Activated CD8-positive, alpha-beta memory T cell treated with anti-CD3 and anti-CD28 coated beads, Interleukin-2, amount 50 U/mL, for 48 hours (primary cell): ENCODE results near the gene IQGAP1.
"Not testable (repeated sequence)": the region's sequence is repeated elsewhere in the genome, so short reads cannot be mapped to it uniquely, and the experiment has no call there.

ENCODE experiments used
- DNase-seq: peaks from one replicate; pipeline ENCODE4 v3.0.0-alpha.2; 2020

Gene IQGAP1

DNA sequence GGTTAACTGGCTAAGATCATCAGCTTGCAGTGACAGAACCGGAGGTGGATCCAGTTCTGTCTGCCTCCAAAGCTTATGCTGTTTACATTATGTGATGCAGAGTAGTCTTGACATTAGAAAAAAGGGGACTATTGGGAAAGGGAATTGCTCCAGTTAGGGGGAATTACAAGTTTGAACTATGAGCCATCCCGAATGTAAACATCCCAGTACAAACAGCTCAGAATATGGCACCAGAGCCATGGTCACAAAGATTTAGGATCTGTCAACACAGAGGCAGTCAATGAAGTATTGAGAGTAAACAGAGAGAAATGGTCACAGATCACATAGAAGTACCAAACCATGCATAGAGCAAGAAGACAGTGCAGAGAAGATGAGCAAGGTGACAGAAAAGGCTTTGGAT is 101.9 kb downstream of the IQGAP1 start:
- DNase-seq, result no peak

DNA sequence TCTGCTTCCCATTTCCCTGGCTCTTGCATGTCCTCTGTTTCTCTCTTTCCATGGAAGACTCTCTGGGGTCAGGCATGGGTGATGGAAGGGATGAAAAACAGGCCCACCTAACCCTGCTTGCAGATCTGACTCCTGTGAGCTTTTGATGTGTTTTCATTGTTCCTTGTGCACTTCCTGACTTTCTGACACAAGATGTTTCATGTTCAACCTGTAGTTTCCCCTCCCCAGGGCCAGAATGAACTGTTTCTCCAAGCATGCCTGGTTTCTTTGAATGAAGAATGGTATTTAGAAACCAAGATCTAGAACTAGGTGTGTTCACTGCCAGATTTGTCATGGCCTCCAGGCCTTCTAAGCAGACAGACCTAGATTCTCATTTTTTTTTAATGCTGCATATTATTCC is 105.6 kb downstream of the IQGAP1 start:
- no peak for DNase-seq

DNA sequence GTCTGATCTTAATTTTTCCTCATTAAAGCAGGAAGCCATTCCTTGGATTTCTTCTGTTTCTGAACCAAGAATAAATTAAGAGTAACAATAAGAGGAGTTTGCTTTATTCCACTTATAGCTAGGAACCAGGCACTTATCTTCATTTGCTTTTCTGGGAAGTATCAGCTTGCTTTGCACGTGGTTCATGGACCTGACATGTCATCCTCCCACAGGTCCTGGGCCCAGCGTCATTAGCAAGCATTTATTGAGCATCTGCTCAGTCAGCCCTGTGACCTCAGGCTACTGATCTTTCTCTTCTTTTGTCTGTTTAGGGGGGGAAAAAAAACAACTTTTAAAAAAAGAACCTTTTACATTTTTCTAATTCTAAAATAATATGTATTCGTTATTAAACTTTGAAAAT is 107.0 kb downstream of the IQGAP1 start:
- DNase-seq, result no peak

DNA sequence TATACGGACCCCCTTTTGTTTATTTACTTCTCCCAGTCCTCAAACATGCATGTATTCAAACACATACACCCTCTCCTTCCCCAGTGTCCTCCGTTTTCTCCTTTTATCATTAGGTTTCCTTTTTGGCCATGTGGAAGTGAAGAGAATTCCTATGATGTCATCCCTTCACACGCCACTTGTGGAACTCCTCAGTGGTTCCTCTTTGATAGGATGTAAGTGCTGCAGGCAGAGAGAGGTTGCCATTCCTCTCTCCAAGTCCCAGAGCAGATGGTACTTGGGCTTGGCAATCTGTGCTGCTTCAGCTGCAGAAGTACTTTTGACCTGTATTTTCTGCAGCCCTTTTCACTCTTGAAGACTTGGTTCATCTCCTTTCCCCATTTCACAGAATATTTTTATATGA is 108.7 kb downstream of the IQGAP1 start:
- no peak for DNase-seq

DNA sequence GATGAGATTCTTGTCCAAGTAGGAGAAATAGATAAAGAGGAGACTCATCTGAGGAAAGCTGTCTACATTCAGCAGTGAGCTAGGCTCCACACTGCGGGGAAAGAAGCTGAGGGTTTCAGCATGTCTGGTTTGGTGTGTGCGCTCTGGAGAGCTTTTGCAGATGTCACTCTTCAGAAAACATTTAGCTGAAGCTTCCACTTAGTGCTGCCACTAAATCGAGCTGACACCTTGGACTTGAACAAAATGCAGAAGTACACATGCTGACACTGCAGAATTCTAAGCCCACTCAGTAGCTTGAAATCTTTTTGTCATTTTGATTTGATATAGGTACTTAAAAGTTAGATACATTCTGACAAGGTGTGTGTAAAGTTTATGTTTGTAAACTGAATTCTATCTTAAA is 109.3 kb downstream of the IQGAP1 start:
- no peak for DNase-seq

DNA sequence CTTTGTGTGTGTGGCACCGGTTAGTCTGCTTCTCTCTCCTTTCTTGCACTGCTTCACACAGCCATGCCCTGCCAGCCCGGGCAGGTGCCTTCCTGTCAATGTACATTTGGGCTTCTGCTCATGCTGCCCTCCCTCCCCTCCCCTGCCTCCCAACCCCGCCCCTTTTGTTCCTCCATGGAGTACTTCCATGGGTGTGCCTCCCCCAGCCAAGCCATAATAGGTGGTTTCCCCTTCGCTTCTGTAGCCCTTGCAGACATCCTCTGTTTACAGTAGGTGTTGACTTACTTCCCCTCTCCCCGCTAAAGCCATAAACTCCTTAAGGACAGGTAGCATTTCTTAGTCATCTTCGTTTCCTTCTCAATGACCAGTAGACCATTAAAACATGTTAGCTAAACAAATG is 109.9 kb downstream of the IQGAP1 start:
- no peak for DNase-seq

DNA sequence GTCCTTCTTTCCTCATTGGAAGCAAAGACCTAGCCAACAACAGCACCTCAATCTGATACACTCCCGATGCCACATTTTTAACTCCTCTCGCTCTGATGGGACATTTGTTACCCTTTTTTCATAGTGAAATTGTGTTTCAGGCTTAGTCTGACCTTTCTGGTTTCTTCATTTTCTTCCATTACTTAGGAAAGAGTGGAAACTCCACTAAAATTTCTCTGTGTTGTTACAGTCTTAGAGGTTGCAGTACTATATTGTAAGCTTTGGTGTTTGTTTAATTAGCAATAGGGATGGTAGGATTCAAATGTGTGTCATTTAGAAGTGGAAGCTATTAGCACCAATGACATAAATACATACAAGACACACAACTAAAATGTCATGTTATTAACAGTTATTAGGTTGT is 112.1 kb downstream of the IQGAP1 start:
- no peak for DNase-seq

DNA sequence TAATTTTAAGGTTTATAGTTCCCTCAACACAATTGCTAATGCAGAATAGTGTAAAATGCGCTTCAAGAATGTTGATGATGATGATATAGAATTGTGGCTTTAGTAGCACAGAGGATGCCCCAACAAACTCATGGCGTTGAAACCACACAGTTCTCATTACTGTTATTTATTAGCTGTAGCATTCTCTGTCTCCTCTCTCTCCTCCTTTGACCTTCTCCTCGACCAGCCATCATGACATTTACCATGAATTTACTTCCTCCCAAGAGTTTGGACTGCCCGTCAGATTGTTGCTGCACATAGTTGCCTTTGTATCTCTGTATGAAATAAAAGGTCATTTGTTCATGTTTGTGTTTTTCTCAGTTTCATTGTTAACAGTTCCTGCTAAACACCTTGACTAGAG is 113.9 kb downstream of the IQGAP1 start:
- DNase-seq, result no peak

DNA sequence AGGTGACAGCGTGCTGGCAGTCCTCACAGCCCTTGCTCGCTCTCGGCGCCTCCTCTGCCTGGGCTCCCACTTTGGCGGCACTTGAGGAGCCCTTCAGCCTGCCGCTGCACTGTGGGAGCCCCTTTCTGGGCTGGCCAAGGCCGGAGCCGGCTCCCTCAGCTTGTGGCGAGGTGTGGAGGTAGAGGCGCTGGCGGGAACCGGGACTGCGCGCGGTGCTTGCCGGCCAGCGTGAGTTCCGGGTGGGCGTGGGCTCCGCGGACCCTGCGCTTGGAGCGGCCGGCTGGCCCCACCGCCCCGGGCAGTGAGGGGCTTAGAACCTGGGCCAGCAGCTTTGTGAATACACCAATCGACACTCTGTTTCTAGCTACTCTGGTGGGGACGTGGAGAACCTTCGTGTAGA is 122.7 kb downstream of the IQGAP1 start:
- DNase-seq, result not testable (repeated sequence)

DNA sequence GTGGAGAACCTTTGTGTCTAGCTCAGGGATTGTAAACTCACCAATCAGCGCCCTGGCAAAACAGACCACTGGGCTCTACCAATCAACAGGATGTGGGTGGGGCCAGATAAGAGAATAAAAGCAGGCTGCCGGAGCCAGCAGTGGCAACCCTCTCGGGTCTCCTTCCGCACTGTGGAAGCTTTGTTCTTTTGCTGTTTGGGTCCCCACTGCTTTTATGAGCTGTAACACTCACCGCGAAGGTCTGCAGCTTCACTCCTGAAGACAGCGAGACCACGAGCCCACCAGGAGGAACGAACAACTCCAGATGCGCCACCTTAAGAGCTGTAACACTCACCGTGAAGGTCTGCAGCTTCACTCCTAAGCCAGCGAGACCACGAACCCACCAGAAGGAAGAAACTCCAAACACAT is 123.2 kb downstream of the IQGAP1 start:
- DNase-seq, result peak; percentile 57

DNA sequence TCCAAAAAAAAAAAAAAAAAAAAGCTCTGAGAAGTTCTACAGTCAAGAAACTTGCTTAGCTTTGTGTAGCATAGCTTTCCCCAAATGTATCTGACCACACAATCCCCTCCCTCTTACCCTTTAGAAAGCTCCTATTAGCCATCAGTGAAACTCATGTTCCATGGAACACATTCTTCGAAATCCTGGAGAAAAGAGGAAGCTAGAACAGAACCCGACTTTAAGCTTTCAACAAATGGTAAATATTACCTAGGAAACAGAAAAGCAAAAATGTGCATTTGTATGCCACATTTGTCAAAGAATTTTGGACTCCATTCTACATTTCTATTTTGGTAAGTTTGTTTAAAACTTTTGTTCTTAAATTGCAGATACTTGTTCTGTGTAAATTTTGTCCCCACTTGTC is 124.2 kb downstream of the IQGAP1 start:
- no peak for DNase-seq

DNA sequence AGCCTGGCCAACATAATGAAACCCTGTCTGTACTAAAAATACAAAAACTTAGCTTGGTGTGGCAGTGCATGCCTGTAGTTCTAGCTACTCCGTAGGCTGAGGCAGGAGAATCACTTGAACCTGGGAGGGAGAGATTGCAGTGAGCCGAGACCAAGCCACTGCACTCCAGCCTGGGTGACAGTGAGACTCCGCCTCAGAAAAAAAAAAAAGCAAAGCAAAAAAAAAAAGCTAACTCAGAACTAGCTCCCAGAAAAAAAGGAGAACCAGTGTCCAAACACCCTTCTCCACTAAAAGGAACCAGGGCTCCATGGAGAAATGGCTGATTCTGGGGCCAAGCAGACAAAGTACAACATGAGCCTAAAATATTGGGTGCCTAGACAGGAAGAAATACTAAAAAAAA is 124.9 kb downstream of the IQGAP1 start:
- DNase-seq, result no peak

DNA sequence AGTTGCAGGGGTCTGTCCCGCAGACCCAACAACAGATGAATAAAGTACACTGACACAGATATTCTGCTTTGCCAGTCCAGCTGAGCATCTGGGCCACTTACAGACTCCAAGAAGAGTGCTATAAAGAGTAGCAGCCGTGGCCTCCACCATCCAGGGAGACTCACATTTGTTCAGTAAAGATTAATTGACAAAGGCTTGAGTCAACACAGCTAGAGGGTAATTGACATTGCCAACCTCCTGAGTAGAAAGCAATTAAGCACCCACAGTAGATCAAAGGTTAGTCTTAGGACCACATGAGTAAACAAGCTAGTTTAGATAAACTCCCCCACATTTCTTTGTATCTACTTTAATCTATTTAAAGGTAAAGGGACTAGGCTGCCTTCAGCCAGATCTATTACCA is 125.4 kb downstream of the IQGAP1 start:
- no peak for DNase-seq

DNA sequence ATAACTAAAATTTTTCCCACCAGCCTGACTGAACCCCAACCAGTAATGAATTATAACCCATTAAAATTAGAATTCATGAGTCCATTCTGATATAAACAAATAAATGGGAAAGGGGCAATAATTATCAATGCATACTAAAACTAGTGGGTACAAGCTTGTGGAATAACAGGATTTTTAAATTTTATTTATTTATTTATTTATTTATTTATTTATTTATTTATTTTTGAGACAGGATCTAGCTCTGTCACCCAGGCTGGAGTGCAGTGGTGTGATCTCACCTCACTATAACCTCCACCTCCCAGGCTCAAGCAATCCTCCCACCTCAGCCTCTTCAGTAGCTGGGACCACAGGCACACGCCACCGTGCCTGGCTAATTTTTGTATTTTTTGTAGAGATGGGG is 125.9 kb downstream of the IQGAP1 start:
- DNase-seq, result not testable (repeated sequence)

DNA sequence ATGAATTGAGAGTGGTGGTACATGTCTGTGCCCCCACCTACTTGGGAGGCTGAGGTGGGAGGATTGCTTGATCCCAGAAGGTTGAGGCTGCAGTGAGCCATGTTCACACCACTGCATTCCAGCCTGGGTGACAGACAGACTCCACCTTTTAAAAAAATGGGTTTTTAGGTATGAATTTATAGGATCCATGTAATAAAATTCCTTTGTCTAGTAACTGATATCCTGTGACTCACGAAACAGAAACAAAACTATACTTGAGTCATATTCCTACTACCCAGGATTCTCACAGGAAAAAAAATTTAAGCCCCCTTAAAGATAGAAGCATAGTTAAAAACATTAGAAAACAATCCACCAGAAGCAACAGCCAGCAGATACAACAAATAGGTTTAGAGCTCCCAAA is 131.6 kb downstream of the IQGAP1 start:
- DNase-seq, result no peak

DNA sequence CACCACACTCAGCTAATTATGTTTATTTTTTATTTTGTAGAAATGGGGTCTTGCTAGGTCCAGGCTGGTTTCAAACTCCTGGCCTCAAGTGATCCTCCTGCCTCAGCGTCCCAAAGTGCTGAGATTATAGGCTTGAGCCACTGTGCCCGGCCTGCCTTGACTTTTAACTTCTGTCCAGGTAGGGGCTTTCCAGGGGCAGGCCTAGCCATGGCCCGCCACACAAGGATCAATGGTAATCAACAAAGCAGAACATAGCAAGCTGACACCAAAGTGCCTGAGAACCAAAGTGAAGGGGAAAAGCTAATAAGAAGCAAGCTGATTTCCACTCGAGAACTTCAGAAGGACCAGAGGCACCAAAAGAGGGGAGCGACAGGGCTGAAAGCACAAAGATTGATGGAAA is 132.3 kb downstream of the IQGAP1 start:
- no peak for DNase-seq

DNA sequence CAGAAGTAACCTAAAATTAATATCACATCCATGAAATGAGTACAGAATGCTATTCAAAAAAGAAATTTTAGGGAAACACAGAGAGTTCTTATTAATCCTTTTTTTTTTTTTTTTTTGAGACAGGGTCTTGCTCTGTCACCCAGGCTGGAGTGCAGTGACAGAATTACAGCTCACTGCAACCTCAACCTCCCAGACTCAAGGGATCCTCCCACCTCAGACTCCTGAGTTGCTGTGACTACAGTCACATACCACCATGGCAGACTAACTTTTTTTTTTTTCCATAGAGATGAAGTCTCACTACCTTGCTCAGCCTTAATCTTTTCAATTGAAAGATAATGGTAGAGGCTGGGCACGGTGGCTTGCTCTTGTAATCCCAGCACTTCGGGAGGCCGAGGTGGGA is 135.3 kb downstream of the IQGAP1 start:
- DNase-seq, result no peak

DNA sequence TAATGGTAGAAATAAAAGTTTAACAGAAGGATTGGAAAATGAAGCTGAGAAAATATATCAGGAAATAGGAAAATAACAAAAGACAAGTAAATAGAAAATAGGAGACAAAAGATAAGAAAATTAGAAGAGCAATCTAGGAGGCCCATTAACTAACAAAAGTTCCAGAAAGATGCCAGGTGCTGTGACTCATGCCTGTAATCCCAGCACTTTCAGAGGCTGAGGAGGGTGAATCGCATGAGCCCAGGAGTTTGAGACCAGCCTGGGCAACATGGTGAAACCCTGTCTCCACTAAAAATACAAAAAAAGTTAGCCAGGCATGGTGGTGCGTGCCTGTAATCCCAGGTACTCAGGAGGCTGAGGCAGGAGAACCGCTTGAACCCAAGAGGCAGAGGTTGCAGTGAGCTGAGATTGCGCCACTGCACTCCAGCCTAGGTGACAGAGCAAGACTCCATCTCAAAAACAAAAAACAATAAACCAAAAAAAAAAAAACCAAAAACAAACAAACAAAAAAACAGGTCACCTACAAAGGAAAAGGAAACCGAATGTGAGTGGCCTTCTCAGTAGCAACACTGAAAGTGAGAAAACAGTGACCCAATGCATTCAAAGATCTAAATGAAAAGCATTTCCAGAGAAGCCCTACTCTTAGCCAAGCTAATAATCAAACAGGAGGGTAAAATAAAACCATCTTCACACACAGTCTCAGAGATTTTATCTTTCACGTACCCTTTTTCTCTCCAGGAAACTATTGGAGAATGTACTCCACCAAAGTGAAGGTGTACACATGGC is 136.2 kb downstream of the IQGAP1 start:
- not testable (repeated sequence) for DNase-seq

DNA sequence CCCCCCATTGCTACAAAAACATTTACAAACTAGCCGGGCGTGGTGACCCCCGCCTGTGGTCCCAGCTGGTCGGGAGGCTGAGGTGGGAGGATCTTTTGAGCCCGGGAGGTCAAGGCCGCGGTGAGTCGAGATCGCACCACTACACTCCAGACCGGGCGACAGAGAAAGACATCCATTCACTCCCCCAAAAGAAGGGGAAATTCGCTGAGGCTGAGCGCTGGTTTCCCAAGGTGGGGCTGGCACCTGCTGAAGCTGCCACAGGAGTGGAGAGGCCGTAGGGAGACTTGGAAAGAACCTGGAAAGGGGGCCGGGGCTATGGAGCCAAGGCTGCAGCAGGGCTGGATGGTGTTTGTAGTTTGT is 140.9 kb downstream of the IQGAP1 start:
- DNase-seq, result no peak

DNA sequence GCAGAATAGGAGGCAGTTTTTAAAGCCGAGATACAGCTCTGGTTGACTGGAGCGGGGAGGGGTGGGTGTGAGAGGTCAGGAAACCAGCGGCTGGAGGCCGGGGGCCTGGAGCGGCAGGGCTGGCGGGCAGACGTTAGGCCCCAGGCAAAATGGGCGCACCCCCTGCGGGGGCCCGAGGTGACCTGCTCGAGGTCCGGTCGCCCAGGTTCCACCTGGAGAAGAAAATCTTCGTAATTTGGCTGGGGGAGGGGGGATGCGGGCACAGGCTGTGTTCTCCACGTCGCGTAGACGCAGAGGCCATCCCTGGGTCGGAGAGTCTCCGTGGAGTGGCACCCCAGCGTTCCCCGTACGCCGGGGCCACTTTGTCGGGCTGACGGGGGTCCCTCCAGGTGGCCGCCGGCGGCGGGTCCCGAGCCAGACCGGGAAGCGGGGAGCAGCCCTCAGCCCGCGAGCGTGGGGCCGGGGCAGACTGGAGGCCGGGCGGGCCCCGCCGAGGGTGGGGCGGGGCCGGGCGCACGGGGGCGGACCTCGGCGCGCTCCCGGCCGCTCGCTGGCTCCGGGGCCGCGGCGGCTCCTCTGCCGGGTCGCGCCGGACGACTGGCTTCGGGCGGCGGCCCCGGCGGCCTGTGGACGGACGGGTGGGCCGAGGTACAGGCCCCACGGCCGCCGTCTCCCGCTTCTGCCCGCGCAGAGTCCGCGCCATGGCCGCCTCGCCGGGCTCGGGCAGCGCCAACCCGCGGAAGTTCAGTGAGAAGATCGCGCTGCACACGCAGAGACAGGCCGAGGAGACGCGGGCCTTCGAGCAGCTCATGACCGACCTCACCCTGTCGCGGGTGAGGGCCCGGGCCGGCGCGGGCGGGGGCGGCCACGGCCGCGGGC is 141.6 kb downstream of the IQGAP1 start, which contains the start of gene CRTC3:
Gene CRTC3, plus strand, starts transcription at position 553 of the 879 bp plus-strand sequence. Its CDS starts 149 bp downstream, at position 702.
- DNase-seq, result peak; percentile 77

DNA sequence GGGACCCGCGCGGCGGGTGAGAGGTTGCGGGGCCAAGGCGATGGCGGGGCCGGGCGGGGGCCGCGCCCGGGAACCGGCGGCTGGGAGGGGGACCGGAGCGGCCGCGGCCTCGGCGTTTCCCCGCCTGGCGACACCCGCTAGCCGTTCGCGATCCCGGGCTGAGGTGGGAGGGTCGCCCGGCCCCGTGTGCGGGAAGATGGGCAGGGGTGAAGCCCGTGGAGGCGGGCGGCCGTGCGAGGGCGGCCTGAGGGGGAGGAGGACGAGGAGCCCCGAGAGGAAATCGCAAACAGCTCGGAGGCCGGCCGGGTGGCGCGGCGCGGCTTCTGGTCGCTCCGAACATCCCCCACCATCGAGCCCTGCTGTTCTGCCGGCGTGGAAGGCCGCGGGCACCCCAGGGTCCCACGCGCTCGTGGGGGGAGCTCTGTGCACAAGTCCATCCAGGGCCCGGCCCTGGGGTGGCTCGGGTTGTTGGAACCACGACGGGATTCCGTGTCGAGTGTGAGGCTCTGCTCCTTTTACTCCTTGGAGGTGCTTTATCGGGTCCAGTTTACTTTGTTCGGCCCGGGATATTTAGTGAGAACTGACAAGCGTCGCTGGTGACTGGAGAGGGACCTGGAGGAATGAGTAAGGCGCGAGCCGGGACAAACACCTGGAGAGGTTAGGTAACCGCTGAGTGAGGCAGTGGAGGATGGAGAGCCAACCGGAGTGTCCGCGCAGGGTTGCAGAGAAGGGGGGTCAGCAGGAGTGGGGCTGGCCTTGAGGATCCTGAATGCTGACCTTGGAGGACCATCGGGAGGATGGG is 142.4 kb downstream of the IQGAP1 start:
- peak; percentile 82 for DNase-seq

DNA sequence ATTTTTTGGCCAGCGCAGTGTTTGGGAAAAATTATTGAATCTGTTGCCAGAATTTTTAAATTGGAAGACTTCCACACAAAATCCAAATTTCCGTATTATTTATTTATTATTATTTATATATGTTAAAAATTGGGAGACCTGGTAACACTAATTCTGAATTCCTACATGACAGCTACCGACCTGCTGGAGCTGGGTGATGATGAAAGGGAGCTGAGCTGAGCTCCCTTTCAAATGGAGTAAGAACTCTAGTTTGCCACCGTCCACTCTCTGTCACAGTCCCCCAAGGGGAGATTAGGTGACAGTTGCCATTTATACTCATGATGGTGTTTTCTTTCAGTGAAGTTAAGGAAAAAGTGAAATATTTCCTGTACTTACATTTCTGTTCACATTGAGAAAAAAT is 143.1 kb downstream of the IQGAP1 start:
- no peak for DNase-seq

DNA sequence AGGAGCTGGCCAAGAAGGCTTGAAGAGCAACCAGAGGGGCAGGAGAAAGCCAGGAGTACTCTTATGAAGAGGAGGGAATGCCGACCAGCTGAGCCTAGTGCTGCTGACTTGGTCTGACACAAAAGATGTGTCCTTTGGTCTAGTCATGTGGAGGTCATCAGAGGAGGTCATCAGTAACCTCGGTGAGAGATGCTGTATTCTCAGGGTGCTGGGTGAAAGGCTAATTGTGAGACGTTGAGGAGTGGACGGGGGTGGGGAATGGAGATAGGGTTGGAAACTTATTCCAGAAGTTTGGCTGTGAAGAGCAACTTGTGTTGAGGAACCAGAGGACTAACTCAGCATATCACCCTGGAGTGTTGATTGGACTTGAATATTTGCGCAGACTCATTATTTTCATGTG is 147.2 kb downstream of the IQGAP1 start:
- no peak for DNase-seq
